OCI-LY1 (cell line): Measurements from ENCODE around the gene DYNLT2.

ENCODE experiments used
- H2AFZ ChIP-seq: fragments of 200-600 bp; sonication (generic), shearing (Covaris generic); 2 replicates; pipeline ENCODE4 v1.6.0; 2014; ENCODE audit warnings: antibody characterized with exemption, mild to moderate bottlenecking, low read length
- H3F3A ChIP-seq: fragments of 200-600 bp; sonication (generic), shearing (Covaris generic); 2 replicates; pipeline ENCODE4 v1.6.0; 2014; ENCODE audit warnings: mild to moderate bottlenecking, antibody characterized with exemption, low read length, moderate library complexity; ENCODE audit not compliant: insufficient read depth
- H3K27ac ChIP-seq: fragments of 200-600 bp; sonication (generic); 2 replicates; pipeline ENCODE4 v1.5.1; 2014; ENCODE audit warnings: low read length, mixed run types, mild to moderate bottlenecking, low read depth; ENCODE audit not compliant: poor library complexity, severe bottlenecking
- H3K27me3 ChIP-seq: fragments of 200-600 bp; sonication (generic); 2 replicates; pipeline ENCODE4 v1.6.0; 2014; ENCODE audit warnings: antibody characterized with exemption, mild to moderate bottlenecking, low read length, moderate library complexity; ENCODE audit not compliant: insufficient read depth
- H3K36me3 ChIP-seq: fragments of 200-600 bp; sonication (generic); 2 replicates; pipeline ENCODE4 v1.6.1; 2014; ENCODE audit warnings: mild to moderate bottlenecking, antibody characterized with exemption, low read length, moderate library complexity, mixed read lengths; ENCODE audit not compliant: insufficient read depth
- H3K4me1 ChIP-seq: fragments of 200-600 bp; sonication (generic); 2 replicates; pipeline ENCODE4 v1.5.1; 2014; ENCODE audit warnings: mild to moderate bottlenecking, low read length, moderate library complexity; ENCODE audit not compliant: insufficient read depth, severe bottlenecking
- H3K4me2 ChIP-seq: fragments of 200-600 bp; sonication (generic), shearing (Covaris generic); 2 replicates; pipeline ENCODE4 v1.6.1; 2014; ENCODE audit warnings: low read length
- H3K4me3 ChIP-seq: fragments of 200-600 bp; sonication (generic); 2 replicates; pipeline ENCODE4 v1.5.1; 2014; ENCODE audit warnings: low read length, low read depth, mild to moderate bottlenecking, mixed read lengths; ENCODE audit not compliant: poor library complexity, severe bottlenecking
- H3K79me2 ChIP-seq: fragments of 200-600 bp; shearing (Covaris generic); 2 replicates; pipeline ENCODE4 v1.6.1; 2016; ENCODE audit warnings: mixed run types, low read length, mixed read lengths; ENCODE audit not compliant: insufficient read depth
- H3K9ac ChIP-seq: fragments of 200-600 bp; sonication (generic), shearing (Covaris generic); 2 replicates; pipeline ENCODE4 v1.6.1; 2014; ENCODE audit warnings: mild to moderate bottlenecking, low read length, mixed read lengths
- H3K9me2 ChIP-seq: fragments of 200-600 bp; sonication (generic), shearing (Covaris generic); 2 replicates; pipeline ENCODE4 v1.6.1; 2014; ENCODE audit warnings: low read depth, mild to moderate bottlenecking, low read length, mixed read lengths
- H3K9me3 ChIP-seq: fragments of 200-600 bp; shearing (Covaris generic); 2 replicates; pipeline ENCODE4 v1.6.1; 2014; ENCODE audit warnings: low read length, mixed read lengths
- H4K20me1 ChIP-seq: fragments of 200-600 bp; sonication (generic), shearing (Covaris generic); 2 replicates; pipeline ENCODE4 v1.6.0; 2016; ENCODE audit warnings: mild to moderate bottlenecking, low read length; ENCODE audit not compliant: insufficient read depth
- EZH2 ChIP-seq: fragments of 200-600 bp; sonication (generic), shearing (Covaris generic); IDR thresholded peaks from 2 replicates; pipeline ENCODE4 v1.8.0; 2017; ENCODE audit warnings: borderline replicate concordance, mixed run types, mild to moderate bottlenecking, antibody characterized with exemption, low read length, moderate library complexity, mixed read lengths
- TF ChIP-seq, protein P1 (sequence below): fragments of 200-600 bp; sonication (generic), shearing (Covaris generic); IDR thresholded peaks from 2 replicates; pipeline ENCODE4 v1.5.1; 2017; ENCODE audit warnings: mild to moderate bottlenecking, antibody characterized with exemption, low read length, moderate library complexity, mixed read lengths

Gene DYNLT2

DNA sequence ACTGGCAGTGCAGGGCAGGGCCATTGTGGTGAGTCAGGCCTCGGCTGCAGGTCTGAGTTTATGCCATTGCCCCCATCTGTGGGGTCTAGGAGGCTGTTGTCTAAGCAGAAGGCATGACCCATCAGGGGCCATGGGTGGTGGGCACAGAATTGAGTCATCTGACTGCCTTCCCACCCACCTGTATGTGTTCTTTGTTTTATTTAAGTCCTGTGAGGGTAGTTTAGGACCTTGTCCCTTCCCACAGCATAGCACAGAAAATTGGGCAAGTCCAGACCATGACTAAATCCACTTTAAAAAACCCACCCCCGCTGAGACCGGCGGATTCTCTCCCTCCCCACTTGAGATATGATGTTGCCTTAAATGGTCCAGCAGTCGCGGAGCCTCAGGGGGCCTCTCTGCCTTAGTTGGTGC, 40.4 kb upstream of the DYNLT2 start:
- H3K4me2 ChIP-seq: no peak overlapping the region
- no peak overlapping the region for H3K9ac ChIP-seq
- H2AFZ ChIP-seq: no peak overlapping the region
- no peak for TF ChIP-seq EZH2
- TF ChIP-seq, protein P1, sequence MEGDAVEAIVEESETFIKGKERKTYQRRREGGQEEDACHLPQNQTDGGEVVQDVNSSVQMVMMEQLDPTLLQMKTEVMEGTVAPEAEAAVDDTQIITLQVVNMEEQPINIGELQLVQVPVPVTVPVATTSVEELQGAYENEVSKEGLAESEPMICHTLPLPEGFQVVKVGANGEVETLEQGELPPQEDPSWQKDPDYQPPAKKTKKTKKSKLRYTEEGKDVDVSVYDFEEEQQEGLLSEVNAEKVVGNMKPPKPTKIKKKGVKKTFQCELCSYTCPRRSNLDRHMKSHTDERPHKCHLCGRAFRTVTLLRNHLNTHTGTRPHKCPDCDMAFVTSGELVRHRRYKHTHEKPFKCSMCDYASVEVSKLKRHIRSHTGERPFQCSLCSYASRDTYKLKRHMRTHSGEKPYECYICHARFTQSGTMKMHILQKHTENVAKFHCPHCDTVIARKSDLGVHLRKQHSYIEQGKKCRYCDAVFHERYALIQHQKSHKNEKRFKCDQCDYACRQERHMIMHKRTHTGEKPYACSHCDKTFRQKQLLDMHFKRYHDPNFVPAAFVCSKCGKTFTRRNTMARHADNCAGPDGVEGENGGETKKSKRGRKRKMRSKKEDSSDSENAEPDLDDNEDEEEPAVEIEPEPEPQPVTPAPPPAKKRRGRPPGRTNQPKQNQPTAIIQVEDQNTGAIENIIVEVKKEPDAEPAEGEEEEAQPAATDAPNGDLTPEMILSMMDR: no peak
- no peaks in the 10 kb centered on the region for H3K27me3 ChIP-seq
- H3K4me3 ChIP-seq: no peak overlapping the region
- no peaks in the 10 kb centered on the region for H3F3A ChIP-seq
- no peaks in the 10 kb centered on the region for H3K9me3 ChIP-seq
- no peak overlapping the region for H3K27ac ChIP-seq
- H3K79me2 ChIP-seq: no peaks in the 10 kb centered on the region
- no peaks in the 10 kb centered on the region for H4K20me1 ChIP-seq
- H3K9me2 ChIP-seq: no peaks in the 10 kb centered on the region
- no peaks in the 10 kb centered on the region for H3K36me3 ChIP-seq
- peaks cover 13% of the 10 kb centered on the region for H3K4me1 ChIP-seq

DNA sequence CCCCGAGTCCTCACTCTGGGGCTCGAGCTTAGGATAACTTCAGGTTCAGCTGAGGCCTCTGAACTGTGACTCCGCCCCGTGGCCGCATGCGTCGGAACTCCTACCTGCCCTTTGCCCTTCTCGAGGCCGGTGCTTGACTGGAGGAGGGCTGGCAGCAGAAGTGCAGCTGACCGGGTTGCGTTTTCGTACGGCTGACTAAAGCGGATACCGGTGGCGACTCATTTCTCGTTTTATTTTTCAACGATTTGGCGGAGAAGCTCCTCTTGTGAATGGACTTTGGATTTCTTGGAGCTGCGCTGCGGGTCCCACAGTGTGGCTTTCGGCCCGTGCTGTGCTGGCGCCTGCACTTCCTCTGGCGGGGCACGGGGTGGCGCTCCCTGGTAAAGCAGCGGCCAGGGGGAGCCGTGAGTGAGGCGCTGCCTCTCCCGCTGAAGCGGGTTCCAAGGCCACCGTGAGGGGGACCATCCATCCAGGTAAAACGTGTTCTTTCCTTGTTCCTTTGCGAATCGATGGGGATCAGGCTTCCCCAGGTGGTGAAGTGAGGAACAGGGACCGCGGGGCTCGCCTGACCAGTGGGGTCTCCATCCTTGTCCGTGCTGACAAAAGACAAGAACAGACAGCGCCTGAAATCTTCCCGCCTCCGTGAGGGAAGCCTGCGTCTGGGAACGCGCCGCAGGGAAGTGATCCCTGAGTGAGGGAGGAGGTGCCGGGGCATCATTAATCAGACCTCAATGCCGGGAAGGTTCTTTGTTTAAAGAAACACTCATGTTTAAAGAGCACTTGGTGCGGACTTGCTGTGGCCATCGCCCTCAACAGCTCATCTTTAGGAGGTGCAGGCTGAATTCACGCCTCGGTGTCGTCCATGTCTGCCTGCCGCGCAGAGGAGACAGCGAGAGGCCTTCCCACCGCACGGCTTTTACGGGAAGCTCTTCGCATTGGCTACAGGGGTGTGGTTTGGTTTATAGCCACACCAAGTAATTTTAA, 38.9 kb upstream of the DYNLT2 start:
- Histone ChIP-seq H3K4me1 (peaks cover 13% of the 10 kb centered on the region), H3K9ac (peak overlapping the region; percentile 44; the same call in 1 of the 2 replicates), H3K9me2 (no peaks in the 10 kb centered on the region), H3K27me3 (no peaks in the 10 kb centered on the region), H3K4me3 (peak overlapping the region; percentile 58), H3K27ac (no peak overlapping the region), H2AFZ (no peak overlapping the region), H3K79me2 (no peaks in the 10 kb centered on the region), H3K9me3 (no peaks in the 10 kb centered on the region), H3F3A (no peaks in the 10 kb centered on the region), H3K36me3 (no peaks in the 10 kb centered on the region), H3K4me2 (peak overlapping the region; percentile 81), H4K20me1 (no peaks in the 10 kb centered on the region)
- TF ChIP-seq, protein P1: peak; percentile 98
- no peak for TF ChIP-seq EZH2

DNA sequence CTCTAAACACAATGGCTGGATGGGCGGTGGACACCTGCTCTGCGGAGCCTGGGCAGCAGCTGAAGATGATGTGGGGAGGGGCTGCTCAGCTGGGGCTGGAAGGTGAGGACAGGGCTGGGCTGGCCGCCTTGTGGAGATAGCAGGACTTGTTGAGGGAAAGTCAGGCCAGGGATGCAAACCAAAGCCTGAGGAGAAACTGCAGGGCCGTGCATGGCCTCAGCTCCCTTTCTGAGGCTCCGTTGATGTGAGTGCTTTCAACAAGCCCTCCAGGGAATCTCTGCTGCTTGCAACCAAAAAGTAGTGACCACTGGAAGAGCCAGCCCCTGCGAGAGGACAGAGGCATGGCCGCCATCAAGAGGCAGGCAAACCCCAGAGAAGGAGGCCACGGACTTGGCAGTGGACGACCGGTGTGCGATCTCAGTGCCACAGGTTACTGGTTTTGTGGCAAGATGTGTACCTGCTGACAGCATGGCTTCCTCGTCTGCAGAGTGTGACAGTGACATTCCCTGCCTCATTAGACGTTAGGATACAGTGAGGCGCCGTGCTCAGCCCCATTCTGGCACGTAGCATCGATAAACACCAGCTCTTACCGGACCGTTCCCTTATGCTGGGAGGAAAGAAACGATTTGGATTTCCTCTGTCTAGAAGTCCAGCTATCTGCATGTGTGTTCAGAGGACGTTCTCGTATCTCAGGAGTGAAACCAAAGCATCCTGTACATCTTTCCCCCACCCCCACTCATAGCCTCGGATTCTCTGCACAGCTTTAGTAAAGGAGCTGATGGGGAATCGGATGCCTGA, 38.0 kb upstream of the DYNLT2 start:
- Histone ChIP-seq H3F3A (no peaks in the 10 kb centered on the region), H3K4me3 (peak overlapping the region; percentile 58), H2AFZ (no peak overlapping the region), H3K27me3 (no peaks in the 10 kb centered on the region), H3K9me2 (no peaks in the 10 kb centered on the region), H3K36me3 (no peaks in the 10 kb centered on the region), H3K79me2 (no peaks in the 10 kb centered on the region), H3K27ac (no peak overlapping the region), H4K20me1 (no peaks in the 10 kb centered on the region), H3K4me2 (peak overlapping the region; percentile 81), H3K4me1 (peaks cover 13% of the 10 kb centered on the region), H3K9me3 (no peaks in the 10 kb centered on the region), H3K9ac (peak overlapping the region; percentile 44; the same call in 1 of the 2 replicates)
- no peak for TF ChIP-seq EZH2
- TF ChIP-seq, protein P1: no peak
